VCaP (cell line): Measurements from ENCODE around the gene NALCN.

Source experiments
- H3K27ac ChIP-seq: fragments of 450-650 bp; 2 replicates; pipeline ENCODE4 v1.5.1; 2017
- TF ChIP-seq, protein P1 (sequence below): fragments of 450-650 bp; conservative IDR thresholded peaks from 2 replicates; pipeline ENCODE4 v1.5.1; 2017; ENCODE audit warnings: mild to moderate bottlenecking, moderate library complexity

NALCN gene

GRCh38 chr13:101035119-101035620 is 381.1 kb downstream of the NALCN start:
- TF ChIP-seq, protein P1, sequence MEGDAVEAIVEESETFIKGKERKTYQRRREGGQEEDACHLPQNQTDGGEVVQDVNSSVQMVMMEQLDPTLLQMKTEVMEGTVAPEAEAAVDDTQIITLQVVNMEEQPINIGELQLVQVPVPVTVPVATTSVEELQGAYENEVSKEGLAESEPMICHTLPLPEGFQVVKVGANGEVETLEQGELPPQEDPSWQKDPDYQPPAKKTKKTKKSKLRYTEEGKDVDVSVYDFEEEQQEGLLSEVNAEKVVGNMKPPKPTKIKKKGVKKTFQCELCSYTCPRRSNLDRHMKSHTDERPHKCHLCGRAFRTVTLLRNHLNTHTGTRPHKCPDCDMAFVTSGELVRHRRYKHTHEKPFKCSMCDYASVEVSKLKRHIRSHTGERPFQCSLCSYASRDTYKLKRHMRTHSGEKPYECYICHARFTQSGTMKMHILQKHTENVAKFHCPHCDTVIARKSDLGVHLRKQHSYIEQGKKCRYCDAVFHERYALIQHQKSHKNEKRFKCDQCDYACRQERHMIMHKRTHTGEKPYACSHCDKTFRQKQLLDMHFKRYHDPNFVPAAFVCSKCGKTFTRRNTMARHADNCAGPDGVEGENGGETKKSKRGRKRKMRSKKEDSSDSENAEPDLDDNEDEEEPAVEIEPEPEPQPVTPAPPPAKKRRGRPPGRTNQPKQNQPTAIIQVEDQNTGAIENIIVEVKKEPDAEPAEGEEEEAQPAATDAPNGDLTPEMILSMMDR: no peak
- H3K27ac ChIP-seq: no peak overlapping the region

GRCh38 chr13:101026736-101027398 is 389.4 kb downstream of the NALCN start:
- H3K27ac ChIP-seq: peak overlapping the region; percentile 37; the same call in 1 of the 2 replicates
- TF ChIP-seq, protein P1: no peak

DNA sequence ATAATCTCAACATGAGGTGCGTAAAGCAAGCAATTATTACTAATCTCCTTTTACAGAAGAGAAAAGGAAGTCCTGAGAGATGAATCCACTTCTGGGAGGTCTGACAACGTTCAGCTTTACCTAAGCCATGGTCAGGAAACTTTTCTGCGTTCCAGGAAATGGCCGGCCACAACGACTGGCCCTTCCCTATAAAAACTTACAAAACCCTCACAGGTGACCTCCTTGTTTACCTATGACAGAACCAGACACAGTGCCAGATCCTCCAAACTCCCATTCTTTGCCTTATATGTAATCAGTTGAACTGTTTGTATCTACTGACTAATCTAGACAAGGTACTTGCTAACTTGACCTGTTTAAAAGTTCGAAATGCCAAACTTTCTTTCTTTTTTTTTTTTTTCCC is 390.0 kb downstream of the NALCN start:
- H3K27ac ChIP-seq: peak overlapping the region; percentile 37; the same call in 1 of the 2 replicates
- TF ChIP-seq, protein P1: no peak

GRCh38 chr13:101025925-101026324 is 390.4 kb downstream of the NALCN start:
- H3K27ac ChIP-seq: peak overlapping the region; percentile 37; the same call in 1 of the 2 replicates
- TF ChIP-seq, protein P1: no peak

DNA sequence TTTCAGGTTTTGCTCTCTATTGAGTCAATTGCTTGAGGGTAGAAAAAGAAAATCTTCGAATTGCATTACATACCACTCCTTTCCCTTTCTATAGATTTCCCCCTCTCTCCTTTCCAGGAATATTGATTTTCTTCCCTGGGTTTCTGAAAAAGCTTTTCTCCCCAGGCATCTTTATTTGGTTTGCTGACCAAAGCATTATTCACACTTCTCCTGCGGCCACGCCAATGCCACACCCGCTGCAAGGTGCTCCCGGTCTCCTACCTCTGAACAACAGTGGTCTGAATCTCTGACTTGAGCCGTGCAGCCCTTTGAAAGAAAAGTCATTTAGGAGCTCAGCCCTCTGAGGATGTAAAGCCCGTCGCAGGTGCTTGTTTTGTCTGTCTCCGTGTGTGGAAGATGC is 390.8 kb downstream of the NALCN start:
- peak overlapping the region; percentile 37; the same call in 1 of the 2 replicates for H3K27ac ChIP-seq
- TF ChIP-seq, protein P1: no peak

- H3K27ac ChIP-seq: no peak overlapping the region
- TF ChIP-seq, protein P1: no peak
Observed at GRCh38 chr13:101019126-101019525, 397.2 kb downstream of the NALCN start.

GRCh38 chr13:101018720-101019119 is 397.6 kb downstream of the NALCN start:
- H3K27ac ChIP-seq: no peak overlapping the region
- TF ChIP-seq, protein P1: no peak
